ENCODE results near the gene TMEM45A. TPM values are rescaled to one million over a fixed set of nuclear protein-coding genes. Genes with fewer than 3 reads are reported as not detected.
A peak's percentile ranks its signal among the peaks of the same experiment; 100 is the strongest.

The TMEM45A gene
- total RNA-seq, 6 experiments from 2014 or later: 47.9 to 189 (median 54.2) TPM

DNA sequence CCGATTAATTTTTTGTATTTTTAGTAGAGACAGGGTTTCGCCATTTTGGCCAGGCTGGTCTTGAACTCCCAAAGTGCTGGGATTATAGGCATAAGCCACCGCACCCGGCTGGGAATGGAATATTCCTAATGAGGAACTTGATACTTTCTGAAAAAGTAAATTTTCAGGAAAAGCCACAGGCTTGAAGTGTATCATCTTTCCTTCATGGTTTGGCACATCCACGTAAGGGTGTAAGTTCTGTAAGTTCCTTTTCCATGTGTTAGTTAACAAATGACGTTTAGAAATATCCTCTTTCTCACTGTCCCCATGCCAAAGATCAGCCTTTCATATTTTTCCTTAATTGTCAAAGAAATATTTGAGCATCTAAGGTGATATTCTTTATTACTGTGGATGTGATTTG lies 24.9 kb downstream of the TMEM45A start:
- TF ChIP-seq POLR2A (IDR thresholded peaks at IDR 0.05): no peak
- TF ChIP-seq, protein P1, sequence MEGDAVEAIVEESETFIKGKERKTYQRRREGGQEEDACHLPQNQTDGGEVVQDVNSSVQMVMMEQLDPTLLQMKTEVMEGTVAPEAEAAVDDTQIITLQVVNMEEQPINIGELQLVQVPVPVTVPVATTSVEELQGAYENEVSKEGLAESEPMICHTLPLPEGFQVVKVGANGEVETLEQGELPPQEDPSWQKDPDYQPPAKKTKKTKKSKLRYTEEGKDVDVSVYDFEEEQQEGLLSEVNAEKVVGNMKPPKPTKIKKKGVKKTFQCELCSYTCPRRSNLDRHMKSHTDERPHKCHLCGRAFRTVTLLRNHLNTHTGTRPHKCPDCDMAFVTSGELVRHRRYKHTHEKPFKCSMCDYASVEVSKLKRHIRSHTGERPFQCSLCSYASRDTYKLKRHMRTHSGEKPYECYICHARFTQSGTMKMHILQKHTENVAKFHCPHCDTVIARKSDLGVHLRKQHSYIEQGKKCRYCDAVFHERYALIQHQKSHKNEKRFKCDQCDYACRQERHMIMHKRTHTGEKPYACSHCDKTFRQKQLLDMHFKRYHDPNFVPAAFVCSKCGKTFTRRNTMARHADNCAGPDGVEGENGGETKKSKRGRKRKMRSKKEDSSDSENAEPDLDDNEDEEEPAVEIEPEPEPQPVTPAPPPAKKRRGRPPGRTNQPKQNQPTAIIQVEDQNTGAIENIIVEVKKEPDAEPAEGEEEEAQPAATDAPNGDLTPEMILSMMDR (IDR thresholded peaks at IDR 0.05): no peak
- Histone ChIP-seq H3K4me1 (peaks cover 0 to 34% (median 11%) of the 10 kb centered on the region in 4 donors), H3K4me3 (no peak overlapping the region), H3K27me3 (no peaks in the 10 kb centered on the region), H3K9me3 (no peaks in the 10 kb centered on the region), H3K36me3 (no peaks in the 10 kb centered on the region), H3K27ac (no peak overlapping the region)
- ATAC-seq (no peak), DNase-seq (no peak)
- intact Hi-C loops (cut with DNase I): no loop called here
- 82% methylated on average over 6 of the region's 6 CpGs for WGBS (ENCODE audit: insufficient coverage, low coverage, low lambda C conversion rate, missing lambda C conversion rate)

DNA sequence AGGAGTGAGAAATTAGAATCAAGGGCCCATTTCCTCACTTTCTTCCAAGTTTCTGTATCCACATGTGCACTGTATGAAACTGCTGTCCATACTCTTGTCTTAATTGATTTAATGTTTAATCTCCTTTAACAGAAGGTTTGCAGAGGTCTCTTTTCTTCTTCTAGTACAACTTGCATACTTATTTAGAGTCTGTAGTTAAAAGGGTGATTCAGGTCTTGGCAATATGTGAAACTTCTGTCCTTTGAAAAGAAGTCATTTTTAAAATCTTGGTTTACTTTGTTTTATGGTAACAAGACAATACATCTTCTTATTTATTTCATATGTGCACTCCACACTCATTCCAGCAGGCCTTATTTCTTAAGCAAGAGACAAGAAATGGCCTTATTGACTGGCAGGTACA lies 25.8 kb downstream of the TMEM45A start:
- DNase-seq (no peak), ATAC-seq (no peak)
- TF ChIP-seq, protein P1 (IDR thresholded peaks at IDR 0.05): no peak
- no peak for TF ChIP-seq POLR2A (IDR thresholded peaks at IDR 0.05)
- H3K36me3 ChIP-seq: no peaks in the 10 kb centered on the region
- no peaks in the 10 kb centered on the region for H3K27me3 ChIP-seq
- H3K9me3 ChIP-seq: no peaks in the 10 kb centered on the region
- intact Hi-C loops (cut with DNase I): no loop called here
- peak overlapping the region; percentile 11 to 96 (median 76) for H3K27ac ChIP-seq
- H3K4me1 ChIP-seq: peaks cover 0 to 40% (median 16%) of the 10 kb centered on the region in 4 donors
- no peak overlapping the region for H3K4me3 ChIP-seq

DNA sequence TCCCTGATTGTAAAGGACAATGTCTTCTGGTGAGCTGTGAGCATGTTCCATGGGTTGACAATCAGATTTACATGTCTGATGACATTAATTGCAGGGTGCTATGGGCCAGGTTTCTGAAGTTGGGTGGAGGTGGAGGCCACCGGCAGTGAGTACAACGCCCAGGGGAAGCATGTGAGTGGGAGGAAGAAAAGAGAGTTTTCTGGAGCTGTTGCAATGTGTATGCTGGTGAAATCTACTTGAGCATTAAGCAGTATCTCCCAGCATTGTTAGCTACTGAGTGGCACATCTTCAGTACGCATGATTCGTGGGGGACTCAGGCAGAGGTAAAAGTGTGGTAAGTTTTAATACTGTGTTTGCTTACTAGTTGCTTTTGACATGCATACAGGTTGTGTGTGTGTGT lies 26.6 kb downstream of the TMEM45A start:
- Histone ChIP-seq H3K27ac (peak overlapping the region; percentile 31 to 96 (median 76)), H3K9me3 (no peaks in the 10 kb centered on the region), H3K27me3 (no peaks in the 10 kb centered on the region), H3K36me3 (no peaks in the 10 kb centered on the region), H3K4me1 (peaks cover 0 to 40% (median 17%) of the 10 kb centered on the region in 4 donors), H3K4me3 (no peak overlapping the region)
- TF ChIP-seq POLR2A (IDR thresholded peaks at IDR 0.05): no peak
- TF ChIP-seq, protein P1 (IDR thresholded peaks at IDR 0.05): no peak
- peak in 1 of 4 donors; percentile 4 for ATAC-seq
- DNase-seq: no peak
- WGBS (ENCODE audit: insufficient coverage, low coverage, low lambda C conversion rate, missing lambda C conversion rate): 34% methylated on average over 4 of the region's 4 CpGs
- intact Hi-C loops (cut with DNase I): no loop called here

DNA sequence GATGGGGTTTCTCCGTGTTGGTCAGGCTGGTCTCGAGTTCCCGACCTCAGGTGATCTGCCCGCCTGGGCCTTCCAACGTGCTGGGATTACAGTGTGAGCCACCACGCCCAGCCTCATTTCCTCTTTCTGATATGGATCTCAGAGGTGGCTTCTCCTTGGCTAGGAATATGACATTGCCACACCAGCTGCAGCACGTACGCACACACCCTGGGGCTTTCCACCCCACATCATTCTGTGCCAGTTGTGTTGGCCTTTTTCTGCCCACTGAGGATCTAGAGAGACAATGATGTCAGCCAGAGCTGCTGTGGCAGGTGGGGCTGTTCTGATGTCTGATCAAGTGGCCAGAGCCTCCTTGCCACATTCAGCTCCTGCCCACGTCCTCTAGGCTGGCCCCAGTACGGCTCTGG lies 29.0 kb downstream of the TMEM45A start:
- Histone ChIP-seq H3K9me3 (no peaks in the 10 kb centered on the region), H3K4me1 (peaks cover 0 to 42% (median 19%) of the 10 kb centered on the region in 4 donors), H3K36me3 (no peaks in the 10 kb centered on the region), H3K4me3 (no peak overlapping the region), H3K27ac (peak overlapping the region; percentile 93 to 98 (median 96)), H3K27me3 (no peaks in the 10 kb centered on the region)
- DNase-seq: peak; percentile 87 to 88 (median 88)
- WGBS (ENCODE audit: insufficient coverage, low coverage, low lambda C conversion rate, missing lambda C conversion rate): 62% methylated on average over 5 of the region's 10 CpGs
- intact Hi-C loops (cut with DNase I): no loop called here
- peak; percentile 75 to 86 (median 83) for ATAC-seq
- TF ChIP-seq POLR2A (IDR thresholded peaks at IDR 0.05): peak; percentile 66
- TF ChIP-seq, protein P1 (IDR thresholded peaks at IDR 0.05): no peak

DNA sequence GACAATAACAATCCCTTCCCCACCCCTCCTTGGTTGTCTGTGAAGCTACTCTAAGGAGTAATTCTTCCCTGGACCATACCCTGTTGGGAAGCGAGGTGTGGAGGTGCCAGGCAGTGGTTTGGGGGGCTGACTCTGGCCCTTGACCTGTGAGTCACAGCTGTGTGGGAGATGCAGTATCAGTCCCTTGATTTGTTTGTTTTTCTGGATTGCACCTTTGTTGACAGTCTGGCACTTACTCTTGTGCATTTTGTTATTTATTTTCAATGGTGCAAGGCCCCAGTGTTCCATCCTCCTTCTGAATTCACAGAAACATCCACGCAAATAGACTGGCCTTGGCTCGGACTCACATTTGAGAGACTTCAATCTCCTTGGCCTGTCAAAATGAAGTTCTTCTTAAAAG lies 29.7 kb downstream of the TMEM45A start:
- 23% methylated on average over 3 of the region's 3 CpGs for WGBS (ENCODE audit: insufficient coverage, low coverage, low lambda C conversion rate, missing lambda C conversion rate)
- DNase-seq (peak; percentile 79 to 84 (median 83)), ATAC-seq (peak; percentile 72 to 91 (median 80))
- Histone ChIP-seq H3K27ac (peak overlapping the region; percentile 93 to 98 (median 96)), H3K27me3 (no peaks in the 10 kb centered on the region), H3K9me3 (no peaks in the 10 kb centered on the region), H3K36me3 (no peaks in the 10 kb centered on the region), H3K4me1 (peaks cover 0 to 45% (median 22%) of the 10 kb centered on the region in 4 donors), H3K4me3 (no peak overlapping the region)
- TF ChIP-seq POLR2A (IDR thresholded peaks at IDR 0.05): no peak
- TF ChIP-seq, protein P1 (IDR thresholded peaks at IDR 0.05): no peak
- intact Hi-C loops (cut with DNase I): no loop called here
